Activated CD8-positive, alpha-beta memory T cell treated with anti-CD3 and anti-CD28 coated beads, Interleukin-2, amount 50 U/mL, for 1 hour (primary cell): Measurements from ENCODE around the gene WNT1.

Experiments
- DNase-seq: peaks from one replicate; pipeline ENCODE4 v3.0.0-alpha.2; 2020; ENCODE audit errors: extremely low read depth

The WNT1 gene

GRCh38 chr12:49028666-49029275 lies 50.6 kb downstream of the WNT1 start:
- no peak for DNase-seq

- DNase-seq, result no peak
Observed at GRCh38 chr12:49030119-49030518, 52.0 kb downstream of the WNT1 start.

- DNase-seq, result no peak
Observed at GRCh38 chr12:49030714-49031572, 52.8 kb downstream of the WNT1 start.

- no peak for DNase-seq
Observed at GRCh38 chr12:49031573-49032161, 53.5 kb downstream of the WNT1 start.
